ENCODE measurements around the gene KREMEN2. TPM values are rescaled to one million over a fixed set of nuclear protein-coding genes. Genes with fewer than 3 reads are reported as not detected.
A peak's percentile ranks its signal among the peaks of the same experiment; 100 is the strongest.

The KREMEN2 gene
- total and polyA plus RNA-seq, 2 of the 8 experiments (the other 6 are each of a cell fraction or from before 2014, with no cell fraction given), result 6.6 to 7.0 TPM

DNA sequence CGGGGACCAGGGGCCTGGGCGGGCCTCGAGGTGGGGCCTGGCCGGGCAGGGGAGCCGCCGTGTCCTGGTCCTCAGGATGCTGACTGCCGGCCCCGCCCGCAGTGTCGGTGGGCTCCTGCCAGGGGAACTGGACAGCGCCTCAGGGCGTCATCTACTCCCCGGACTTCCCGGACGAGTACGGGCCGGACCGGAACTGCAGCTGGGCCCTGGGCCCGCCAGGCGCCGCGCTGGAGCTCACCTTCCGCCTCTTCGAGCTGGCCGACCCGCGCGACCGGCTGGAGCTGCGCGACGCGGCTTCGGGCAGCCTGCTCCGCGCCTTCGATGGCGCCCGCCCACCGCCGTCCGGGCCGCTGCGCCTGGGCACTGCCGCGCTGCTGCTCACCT is 2.7 kb downstream of the KREMEN2 start:
- no peak overlapping the region for H3K18ac ChIP-seq (ENCODE audit: extremely low read depth, low read length)
- H3K79me2 ChIP-seq (ENCODE audit: control insufficient read depth in 1 of 2, insufficient read depth in 2 of 2, low read length in 2 of 2), result peaks cover 0 to 2% of the 10 kb centered on the region in 2 experiments; a peak in 1 of 4 replicates
- no peak overlapping the region for H2BK5ac ChIP-seq (ENCODE audit: low read depth, low read length)
- H3K23me2 ChIP-seq (ENCODE audit: low read depth, low read length), result peaks cover 27% of the 10 kb centered on the region
- no peak overlapping the region for H2BK120ac ChIP-seq (replicated peaks; ENCODE audit: low read depth, low read length)
- H4K8ac ChIP-seq (ENCODE audit: extremely low read depth, insufficient read depth, low read length), result no peak overlapping the region
- H3K4me3 ChIP-seq (ENCODE audit: extremely low read depth in 1 of 4, insufficient read depth in 2 of 4, low read depth in 3 of 4, low read length in 4 of 4), result peak overlapping the region; percentile 8 to 51 (median 18); a peak in 6 of 8 replicates
- H2BK15ac ChIP-seq (ENCODE audit: low read length), result no peak overlapping the region
- ChIA-PET CTCF (ENCODE audit: partially characterized antibody) (interaction anchor here (0.6 to 1.8 kb wide), 11 partner anchors 10 to 1116 kb away, joined by 3 to 10 read pairs (median 4); partner anchors contain the start of gene FLYWCH1), POLR2A (ENCODE audit: partially characterized antibody) (interaction anchor here (0.7 to 25.4 kb wide), 7 partner anchors 8 to 58 kb away, joined by 3 to 455 read pairs (median 7); partner anchors contain the start of genes CLDN6, HCFC1R1, PKMYT1 and THOC6)
- FAIRE-seq (no peak), DNase-seq (ENCODE audit: low read depth in 1 of 2, low spot score in 2 of 2) (peak in 1 of 2 experiments; percentile 56)
- no peak overlapping the region for H3K56ac ChIP-seq (replicated peaks; ENCODE audit: insufficient read length, low read depth, low read length)
- peaks cover 17 to 19% of the 10 kb centered on the region in 2 experiments for H4K20me1 ChIP-seq (replicated peaks in 1 of 2; ENCODE audit: control insufficient read depth in 1 of 2, insufficient read depth in 2 of 2, low read length in 2 of 2)
- H3K14ac ChIP-seq (ENCODE audit: insufficient read length), result no peak overlapping the region
- peaks cover 0 to 4% (median 0%) of the 10 kb centered on the region in 4 experiments; a peak in 2 of 8 replicates for H3K36me3 ChIP-seq (ENCODE audit: control insufficient read depth in 2 of 4, insufficient read depth in 4 of 4, low read length in 3 of 4)
- peaks cover 0 to 40% (median 23%) of the 10 kb centered on the region in 4 experiments; a peak in 6 of 7 replicates for H3K4me1 ChIP-seq (replicated peaks in 1 of 4; ENCODE audit: control insufficient read depth in 3 of 4, insufficient read depth in 4 of 4, low read length in 3 of 4)
- H2AK5ac ChIP-seq (ENCODE audit: low read depth, low read length), result no peak overlapping the region
- no peak overlapping the region for H3K9ac ChIP-seq (replicated peaks in 1 of 4; ENCODE audit: extremely low read depth in 1 of 4, low read depth in 3 of 4, low read length in 3 of 4)
- peaks cover 7% of the 10 kb centered on the region for H3K79me1 ChIP-seq (ENCODE audit: low read depth, low read length)
- no peaks in the 10 kb centered on the region for H3K9me3 ChIP-seq (ENCODE audit: insufficient read depth in 2 of 2, low read depth in 1 of 2, low read length in 1 of 2)
- no peak overlapping the region for H2BK20ac ChIP-seq (ENCODE audit: low read length)
- H2AFZ ChIP-seq (ENCODE audit: low read length), result no peak overlapping the region
- H2BK12ac ChIP-seq (ENCODE audit: low read depth, low read length), result no peak overlapping the region
- WGBS, 2 experiments (ENCODE audit: extremely low coverage in 1 of 2, insufficient coverage in 1 of 2, insufficient read length in 1 of 2, insufficient replicate concordance in 2 of 2, low coverage in 1 of 2, low lambda C conversion rate in 2 of 2, missing lambda C conversion rate in 1 of 2), result 14% methylated on average over 15 of the region's 46 CpGs; no CpG with 5 or more reads in 1 of the 2 experiments
- H3K27me3 ChIP-seq (replicated peaks in 1 of 4; ENCODE audit: control insufficient read depth in 3 of 4, extremely low read depth in 1 of 4, insufficient read depth in 3 of 4, low read length in 3 of 4), result peaks cover 15 to 32% (median 23%) of the 10 kb centered on the region in 4 experiments; a peak in 6 of 7 replicates
- H3K4ac ChIP-seq (replicated peaks; ENCODE audit: insufficient read length, low read depth, low read length), result no peak overlapping the region
- H3K23ac ChIP-seq (ENCODE audit: insufficient read length), result no peak overlapping the region
- no peak overlapping the region for H4K5ac ChIP-seq (ENCODE audit: insufficient read length, low read depth, low read length)
- no peak overlapping the region for H4K91ac ChIP-seq (replicated peaks; ENCODE audit: insufficient read length, low read length)
- peak overlapping the region; percentile 40 to 66 for H3K4me2 ChIP-seq (ENCODE audit: insufficient read depth in 1 of 2, low read depth in 2 of 2, low read length in 2 of 2)
- no peak overlapping the region for H3K27ac ChIP-seq (ENCODE audit: low read depth, low read length)
- TF ChIP-seq E2F6 (IDR thresholded peaks at IDR 0.05) (peak; percentile 18; the same call in 1 of the 2 replicates), SRF (IDR thresholded peaks at IDR 0.05; ENCODE audit: low read depth, low read length) (no peak), ATF3 (IDR thresholded peaks at IDR 0.05; ENCODE audit: insufficient read depth, low read depth, low read length) (no peak), YY1 (IDR thresholded peaks at IDR 0.05; ENCODE audit: low read depth, low read length) (no peak), CTCF (IDR thresholded peaks at IDR 0.05; ENCODE audit: control extremely low read depth in 1 of 3, insufficient read depth in 1 of 3, low read depth in 1 of 3, low read length in 3 of 3) (peak in 1 of 3 experiments; percentile 18; a peak in 1 of 4 replicates), SP2 (IDR thresholded peaks at IDR 0.05; ENCODE audit: low read length) (no peak), RFX5 (IDR thresholded peaks at IDR 0.05; ENCODE audit: borderline replicate concordance, low read depth, low read length) (no peak), POLR2AphosphoS5 (IDR thresholded peaks at IDR 0.05; ENCODE audit: low read depth, low read length) (no peak), JUN (IDR thresholded peaks at IDR 0.05; ENCODE audit: low read depth, low read length) (no peak)
